GM18870 (cell line): Measurements from ENCODE around the gene JKAMP.
A peak's percentile ranks its signal among the peaks of the same experiment; 100 is the strongest.

Source experiments
- ATAC-seq: cut with Tn5 transposase; IDR thresholded peaks from one replicate; pipeline ENCODE4 v1.9.1; 2021; ENCODE audit warnings: moderate library complexity; ENCODE audit not compliant: unreplicated experiment

Gene JKAMP

GRCh38 chr14:59481407-59481806, 2.9 kb upstream of the JKAMP start:
- no peak for ATAC-seq

DNA sequence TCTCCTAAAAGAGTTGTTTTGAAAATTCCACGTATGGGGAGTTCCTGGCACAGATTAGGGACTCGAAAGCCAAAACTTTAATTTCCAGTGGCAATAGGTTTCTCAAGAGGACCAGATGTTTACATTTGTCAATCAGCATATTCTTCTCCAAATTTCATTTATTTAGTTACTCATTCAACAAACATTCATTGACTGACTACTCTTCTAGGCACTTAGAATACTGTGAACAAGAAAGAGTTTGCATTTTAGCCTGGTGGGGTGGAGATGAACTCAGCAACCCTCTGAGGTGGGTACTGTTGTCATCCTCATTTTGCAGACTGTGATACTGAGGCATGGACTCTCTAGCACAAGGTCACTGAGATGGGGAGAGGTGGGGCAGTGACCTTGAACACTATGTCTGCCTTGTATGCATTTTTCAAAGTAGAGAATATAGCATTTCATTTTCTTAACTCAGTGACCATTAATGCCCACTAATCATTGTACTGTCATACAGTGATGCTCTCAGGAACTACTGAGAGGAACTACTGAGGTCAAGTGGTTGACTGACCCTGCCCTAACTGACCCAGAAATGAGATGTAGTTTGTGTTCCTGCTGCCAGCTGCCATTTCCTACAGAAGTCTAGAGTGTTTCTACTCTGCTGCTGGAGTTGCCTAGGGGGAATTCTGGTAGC, 2.3 kb upstream of the JKAMP start:
- ATAC-seq = no peak

DNA sequence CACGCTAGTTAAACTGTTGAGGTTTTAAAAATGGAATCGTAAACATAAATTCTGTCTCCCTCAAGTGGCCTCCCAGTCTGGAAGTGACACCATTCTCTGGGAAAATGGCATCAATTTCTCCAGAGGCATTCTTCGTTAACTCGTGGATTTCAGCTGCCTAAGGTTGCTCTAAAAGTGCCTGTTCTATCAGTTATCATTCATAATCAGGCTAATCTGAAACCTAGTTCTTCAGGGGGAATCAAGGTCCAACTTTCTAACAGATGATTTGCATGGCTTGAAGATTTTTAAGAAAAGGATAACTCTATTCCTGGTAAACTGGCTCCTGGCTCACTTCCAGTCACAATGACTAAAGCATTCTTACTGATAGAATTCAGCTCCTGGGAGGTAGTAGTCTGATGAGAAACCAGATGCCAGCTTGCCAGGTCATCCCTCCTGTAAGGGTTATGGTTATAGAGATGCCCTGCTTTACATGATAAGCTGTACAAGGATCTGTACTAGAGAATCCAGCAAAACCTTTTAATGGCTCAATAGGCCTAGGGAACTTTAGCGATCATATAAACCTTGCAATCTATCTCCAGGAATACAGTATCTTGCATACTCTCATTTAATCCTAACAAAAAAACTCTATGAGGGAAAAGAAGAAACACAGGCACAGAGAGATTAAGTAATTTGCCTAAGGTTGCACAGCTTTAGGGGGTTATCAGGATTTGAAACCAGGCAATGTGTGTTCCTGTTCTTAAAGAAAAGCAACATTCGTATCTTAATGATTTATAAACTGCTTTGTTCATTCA, 1.6 kb upstream of the JKAMP start:
- no peak for ATAC-seq

GRCh38 chr14:59483363-59483762, 954 bp upstream of the JKAMP start:
- ATAC-seq = no peak

DNA sequence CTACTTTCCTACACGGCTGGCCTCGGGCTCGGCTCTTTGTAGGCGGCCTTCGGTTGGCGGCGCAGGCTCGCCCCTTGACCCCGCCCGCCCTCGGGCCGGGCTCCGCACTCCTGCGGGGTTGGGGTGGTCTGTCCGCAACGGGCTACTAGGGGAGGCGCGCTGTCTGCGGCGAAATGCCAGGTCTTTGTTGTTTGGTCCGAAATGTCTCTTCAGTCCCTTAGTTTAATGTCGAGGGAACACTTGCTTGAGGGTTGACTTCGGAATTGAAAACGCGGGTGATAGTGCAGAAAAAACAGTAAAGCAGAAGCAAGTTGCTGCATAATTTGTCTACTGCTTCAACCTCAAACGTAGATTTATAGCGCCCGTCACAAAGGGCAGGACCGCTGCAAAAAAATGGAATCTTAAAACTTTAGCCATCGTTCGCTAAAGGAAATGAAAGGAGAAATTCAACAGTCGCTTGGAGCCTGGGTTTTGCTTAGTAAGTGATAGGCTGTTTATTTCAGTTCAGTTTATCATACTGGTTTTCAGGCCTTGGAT, 390 bp downstream of the JKAMP start:
- ATAC-seq = peak; percentile 46

DNA sequence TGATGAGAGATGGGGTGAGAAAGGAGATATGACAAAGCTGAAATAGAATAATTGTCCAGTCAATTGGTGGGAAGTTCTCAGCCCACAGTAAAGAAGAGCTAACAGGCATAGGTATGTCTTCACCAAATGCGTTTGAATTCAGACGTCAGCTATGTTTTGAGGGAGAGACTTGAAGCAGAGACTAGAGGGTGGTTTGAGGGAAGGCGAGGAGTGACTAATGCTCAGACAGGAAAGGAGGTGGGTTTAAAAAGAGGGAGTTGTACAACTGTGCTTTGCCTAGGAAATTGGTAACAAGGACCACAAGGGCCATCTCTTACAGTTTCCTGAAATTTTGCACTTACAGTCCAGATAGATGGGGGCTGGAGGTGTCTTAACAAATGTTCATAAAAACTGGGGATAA, 6.4 kb downstream of the JKAMP start:
- no peak for ATAC-seq

DNA sequence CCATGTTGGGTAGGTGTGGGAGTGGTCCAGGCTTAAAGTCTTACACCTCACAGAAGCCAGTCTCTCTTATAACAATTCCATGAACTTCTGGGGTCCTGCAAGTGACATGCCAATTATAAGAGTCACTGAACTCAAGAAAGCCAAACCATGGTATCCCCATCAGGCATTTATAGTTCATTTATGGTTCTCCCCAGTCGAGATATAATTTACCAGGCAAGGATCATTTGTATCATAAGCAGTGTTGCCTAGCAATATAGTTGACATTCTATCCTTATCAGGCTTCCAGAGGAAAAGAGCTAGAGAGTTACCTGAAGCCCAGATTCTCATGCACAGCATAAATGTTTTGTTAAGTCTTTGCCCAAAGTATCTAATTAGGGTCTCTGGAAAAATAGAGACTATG, 8.1 kb downstream of the JKAMP start:
- no peak for ATAC-seq

GRCh38 chr14:59500732-59501131, 16.4 kb downstream of the JKAMP start:
- ATAC-seq = no peak

GRCh38 chr14:59503256-59503655, 18.9 kb downstream of the JKAMP start:
- no peak for ATAC-seq

DNA sequence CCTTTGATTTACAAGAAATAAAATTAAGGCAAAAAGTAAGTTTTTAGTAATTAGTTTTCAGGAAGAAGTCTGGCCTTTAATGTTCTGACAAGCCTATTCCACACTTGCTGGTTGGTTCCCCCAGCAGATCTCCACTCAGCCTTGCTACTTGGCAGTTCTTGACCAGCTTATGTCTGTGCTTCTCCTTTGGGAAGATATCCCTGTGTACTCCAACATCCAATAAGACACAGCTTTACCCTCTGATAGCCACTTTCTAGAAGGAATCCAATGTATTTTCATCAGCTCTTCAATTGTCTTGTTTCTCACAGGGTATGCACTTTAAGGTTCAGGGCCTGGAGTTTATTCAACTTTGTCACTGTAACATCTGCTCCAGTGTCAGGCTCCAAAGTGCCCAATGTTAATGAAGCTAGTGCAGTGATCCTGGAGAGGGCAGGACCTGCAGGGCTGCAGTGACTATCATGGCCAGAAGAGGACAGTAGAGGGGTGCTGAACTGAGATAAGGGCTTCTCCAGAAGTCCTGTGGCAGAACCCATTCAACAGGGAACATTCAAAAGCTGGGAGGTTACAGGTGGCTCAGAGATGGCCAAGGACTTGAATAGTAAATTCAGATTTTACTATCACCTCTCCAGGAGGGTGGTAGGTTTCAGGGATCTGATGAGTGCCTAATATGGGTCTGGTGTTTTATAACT, 22.9 kb downstream of the JKAMP start:
- ATAC-seq = no peak

- no peak for ATAC-seq
Measured at GRCh38 chr14:59507752-59508103, 23.4 kb downstream of the JKAMP start.

DNA sequence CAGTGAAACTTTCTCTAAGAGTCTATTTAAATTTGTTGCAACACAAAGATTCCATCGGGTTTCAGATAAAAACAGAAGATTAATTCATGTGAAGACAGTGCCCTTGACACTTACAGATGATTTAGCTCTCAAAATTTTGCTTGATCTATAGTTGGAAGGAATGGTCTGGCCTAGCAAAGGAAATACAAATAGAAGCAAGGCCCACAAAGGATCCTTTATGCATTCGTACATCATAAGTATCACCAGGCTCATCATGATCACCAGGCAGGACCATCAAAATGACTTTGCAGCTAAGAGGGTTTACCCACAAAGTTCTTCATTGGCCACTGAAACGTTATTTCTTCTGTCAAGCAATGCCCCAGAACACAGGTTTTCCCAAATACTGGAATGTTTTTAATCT, 24.8 kb downstream of the JKAMP start:
- ATAC-seq = no peak

DNA sequence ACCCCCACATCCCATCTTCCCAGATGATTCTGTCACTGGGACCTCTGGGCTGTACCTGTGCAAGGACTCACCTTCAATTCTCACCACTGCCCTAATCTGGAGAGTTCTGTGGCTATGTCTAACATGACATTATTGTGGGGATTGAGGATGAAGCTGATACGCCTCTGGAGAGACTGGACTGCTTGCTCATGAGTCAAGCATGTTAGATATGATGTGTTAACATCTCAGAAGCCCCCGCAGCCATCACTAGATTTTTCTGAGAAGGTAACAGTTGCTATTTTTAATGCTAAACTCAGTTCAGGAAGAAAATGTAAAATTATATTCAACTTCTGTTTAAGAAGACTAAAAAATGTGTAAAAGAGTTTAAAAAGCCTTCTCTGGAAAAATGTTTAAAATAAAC, 25.7 kb downstream of the JKAMP start:
- no peak for ATAC-seq

DNA sequence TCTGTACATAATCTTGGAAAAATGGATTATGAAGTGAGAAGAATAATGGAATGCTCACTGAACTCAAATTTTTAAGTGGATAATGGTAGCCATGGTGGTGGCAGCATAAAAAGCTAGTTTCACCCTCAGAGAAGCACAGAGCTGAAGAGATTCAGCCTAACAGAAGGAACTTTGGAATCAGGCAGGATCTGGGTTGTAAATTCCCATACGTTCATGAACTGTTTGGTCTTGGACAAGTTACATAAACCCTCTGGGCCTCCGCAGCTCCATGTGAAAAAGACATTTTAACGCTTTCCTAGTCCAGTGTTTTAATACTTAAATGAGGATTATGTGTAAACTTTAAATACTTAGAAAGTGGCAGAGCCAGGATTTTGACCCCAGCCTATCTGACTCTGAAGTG, 26.6 kb downstream of the JKAMP start:
- no peak for ATAC-seq

DNA sequence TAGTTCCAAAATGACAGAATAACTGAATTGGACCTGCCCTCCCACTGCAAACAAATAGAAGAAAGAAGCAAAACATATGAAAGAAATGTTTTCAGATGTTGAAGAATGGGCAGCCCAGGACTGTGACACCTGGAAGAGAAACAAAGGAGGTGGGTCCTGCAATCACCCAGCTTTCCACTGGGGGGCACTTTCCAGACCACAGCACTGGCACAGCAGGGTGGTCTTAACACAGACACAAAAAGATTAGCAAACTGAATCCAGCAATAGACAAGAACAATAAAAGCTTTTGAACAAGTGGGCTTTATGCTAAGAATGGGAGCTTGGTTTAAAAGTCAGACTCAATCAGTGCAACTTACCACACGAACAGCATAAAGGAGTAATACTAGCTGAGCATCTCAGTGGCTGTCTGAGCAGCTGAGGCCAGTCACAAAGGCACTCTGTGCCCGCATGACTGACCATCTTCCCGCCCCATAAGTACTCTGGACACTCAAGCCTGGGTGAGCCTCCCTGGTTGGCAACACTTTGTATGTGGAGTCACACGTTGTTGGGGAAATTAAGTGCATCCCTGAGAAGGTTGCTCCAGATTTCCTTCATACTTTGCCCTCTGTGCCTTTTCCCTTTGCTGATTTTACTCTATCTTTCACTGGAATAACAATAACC, 27.7 kb downstream of the JKAMP start:
- no peak for ATAC-seq

DNA sequence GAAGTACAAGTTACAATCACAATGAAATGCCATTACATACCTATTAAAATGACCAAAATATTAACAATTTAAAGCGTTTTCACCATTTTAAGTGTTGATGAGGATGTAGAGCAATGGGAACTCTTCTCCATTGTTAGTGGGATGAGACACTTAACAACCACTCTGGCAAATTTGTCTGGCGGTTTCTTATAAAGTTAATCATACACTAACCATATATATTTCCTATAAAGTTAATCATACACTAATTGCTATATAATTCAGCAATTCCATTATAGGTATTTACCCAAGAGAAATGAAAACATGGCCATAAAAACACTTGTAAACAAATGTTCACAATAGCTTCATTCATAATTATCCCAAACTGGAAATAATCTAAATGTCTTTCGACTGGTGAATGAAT, 35.9 kb downstream of the JKAMP start:
- no peak for ATAC-seq

- no peak for ATAC-seq
Measured at GRCh38 chr14:59529189-59529588, 44.9 kb downstream of the JKAMP start.

DNA sequence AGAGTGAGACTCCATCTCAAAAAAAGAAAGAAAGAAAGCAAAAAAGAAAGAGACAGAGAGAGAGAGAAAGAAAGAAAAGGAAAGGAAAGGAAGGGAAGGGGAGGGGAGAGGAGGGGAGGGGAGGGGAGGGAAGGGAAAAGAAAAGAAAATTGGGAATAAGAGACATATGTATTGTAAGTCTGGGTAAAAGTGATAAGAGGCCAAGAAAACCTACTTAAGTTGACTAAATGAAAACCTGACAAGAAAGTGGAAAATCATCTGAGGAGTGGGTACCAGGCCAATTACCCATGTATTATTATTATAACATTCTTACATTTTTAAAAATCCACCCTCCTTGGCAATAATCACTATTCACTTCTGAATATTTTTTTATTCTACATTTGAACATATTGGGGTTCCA, 46.0 kb downstream of the JKAMP start:
- no peak for ATAC-seq

DNA sequence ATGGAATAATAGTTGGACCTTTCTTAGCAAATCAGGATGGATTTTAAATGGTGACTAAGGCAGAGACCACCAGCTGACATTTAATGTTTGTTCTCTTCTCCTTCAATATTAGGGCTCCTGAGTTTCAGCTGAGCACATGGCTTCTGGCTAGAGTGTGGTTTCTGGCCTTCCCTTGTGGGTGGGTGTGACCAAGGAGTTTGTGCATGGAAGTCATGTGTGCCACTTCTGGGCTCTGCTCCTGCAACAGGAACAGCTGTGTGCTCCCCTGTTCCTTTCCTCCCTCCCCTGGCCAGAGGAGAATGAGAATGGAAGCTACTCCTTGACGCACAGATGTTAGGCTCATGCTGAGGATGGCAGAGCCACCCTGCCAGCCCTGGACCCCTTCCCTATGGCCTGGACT, 48.1 kb downstream of the JKAMP start:
- no peak for ATAC-seq

DNA sequence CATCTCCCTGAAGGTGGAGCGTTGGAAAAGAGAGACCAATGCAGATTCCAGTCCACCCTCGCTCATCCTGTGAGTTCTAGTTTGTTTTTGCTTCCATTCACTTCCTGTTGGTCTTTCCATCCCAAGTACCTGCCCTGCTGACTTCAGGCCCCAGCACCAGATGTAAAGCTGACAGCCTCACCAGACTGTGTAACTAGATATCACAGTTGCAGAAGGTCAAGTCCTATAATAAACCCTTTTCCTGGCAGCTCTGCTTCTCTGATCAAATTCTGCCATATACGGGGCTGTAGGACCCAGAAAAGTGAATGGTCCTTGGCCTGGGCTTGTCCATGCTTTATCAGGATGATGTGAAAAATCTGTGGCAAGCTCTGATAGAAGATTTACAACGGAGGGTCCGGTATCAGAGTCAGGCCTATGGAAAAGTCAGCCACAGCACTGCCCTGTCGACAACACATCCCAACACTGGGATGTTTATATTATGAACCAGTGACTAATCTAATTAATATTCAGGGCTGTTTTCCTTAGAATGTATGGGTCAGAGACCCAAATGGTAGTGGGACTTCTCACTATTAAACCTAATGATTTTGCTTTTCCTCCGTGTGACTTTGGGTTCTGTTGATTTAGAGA, 50.2 kb downstream of the JKAMP start:
- no peak for ATAC-seq

DNA sequence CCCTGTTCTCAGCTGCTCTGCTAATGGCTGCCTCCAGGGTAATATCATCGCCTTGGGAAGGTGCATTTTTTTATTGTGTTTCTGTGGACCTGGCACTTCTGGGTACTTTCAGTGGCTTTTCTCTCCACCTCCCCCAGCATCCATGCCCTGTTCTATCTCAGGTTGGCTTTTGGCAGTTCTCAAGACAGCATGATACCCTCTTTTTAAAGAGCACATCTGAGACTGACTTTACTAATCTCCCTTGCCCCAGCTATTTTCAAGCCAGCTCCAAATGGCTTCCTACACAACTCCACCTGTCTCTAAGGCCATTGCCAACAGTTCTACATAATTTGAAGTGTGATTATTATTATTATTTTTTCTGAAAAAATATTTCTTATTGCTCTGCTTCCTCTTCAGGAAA, 53.2 kb downstream of the JKAMP start:
- no peak for ATAC-seq
